HL-60/S4 treated with retinoic acid at 250 ng/mL for 4 days and 3 days (cell line): ENCODE data around the gene UST.

Experiments used
- in situ Hi-C: fragments of 300-500 bp; cut with MboI; formaldehyde crosslinking; loops from 2 replicates; pipeline ENCODE4 v1.7.0; 2022; ENCODE audit warnings: low sequenced_read_pairs

UST gene

GRCh38 chr6:149052350-149053106 lies 305.7 kb downstream of the UST start:
- in situ Hi-C loops = no loop called here

GRCh38 chr6:149053848-149054558 lies 307.2 kb downstream of the UST start:
- in situ Hi-C loops = no loop called here

- in situ Hi-C loops = no loop called here
Measured at GRCh38 chr6:149054559-149055194, 307.8 kb downstream of the UST start.

- in situ Hi-C loops = no loop called here
Measured at GRCh38 chr6:149055195-149055899, 308.5 kb downstream of the UST start.

GRCh38 chr6:149056777-149057463 lies 310.1 kb downstream of the UST start:
- in situ Hi-C loops = no loop called here

GRCh38 chr6:149057464-149057840 lies 310.6 kb downstream of the UST start:
- in situ Hi-C loops = no loop called here

- in situ Hi-C loops = no loop called here
Measured at GRCh38 chr6:149059557-149059956, 312.7 kb downstream of the UST start.

- in situ Hi-C loops = no loop called here
Measured at GRCh38 chr6:149060300-149060984, 313.6 kb downstream of the UST start.

- in situ Hi-C loops = no loop called here
Measured at GRCh38 chr6:149060985-149061760, 314.3 kb downstream of the UST start.

GRCh38 chr6:149061930-149062329 lies 315.1 kb downstream of the UST start:
- in situ Hi-C loops = no loop called here

GRCh38 chr6:149062653-149063348 lies 316.0 kb downstream of the UST start:
- in situ Hi-C loops = no loop called here

- in situ Hi-C loops = no loop called here
Measured at GRCh38 chr6:149063468-149063867, 316.6 kb downstream of the UST start.

GRCh38 chr6:149064001-149064659 lies 317.3 kb downstream of the UST start:
- in situ Hi-C loops = no loop called here

- in situ Hi-C loops = no loop called here
Measured at GRCh38 chr6:149064660-149065015, 317.8 kb downstream of the UST start.

GRCh38 chr6:149065121-149065520 lies 318.3 kb downstream of the UST start:
- in situ Hi-C loops = no loop called here

- in situ Hi-C loops = no loop called here
Measured at GRCh38 chr6:149065658-149066556, 319.1 kb downstream of the UST start.

- in situ Hi-C loops = loop anchor here (10.0 kb wide), 1 partner anchor 353 kb away; no protein-coding TSS in a partner anchor
Measured at GRCh38 chr6:149071997-149072396, 325.2 kb downstream of the UST start.
